ENCODE results near the gene CHST7. TPM values are rescaled to one million over a fixed set of nuclear protein-coding genes. Genes with fewer than 3 reads are reported as not detected.
"Not testable (repeated sequence)": the region's sequence is repeated elsewhere in the genome, so short reads cannot be mapped to it uniquely, and the experiment has no call there.

Gene CHST7
- total and polyA plus RNA-seq, 2 of the 4 experiments (the other 2 are of a cell fraction) = 2.9 to 4.8 TPM

- H4K91ac ChIP-seq (ENCODE audit: insufficient read depth, low read depth, low read length); BruUV-seq (replicated peaks); ATAC-seq (ENCODE audit: low read depth); dilution Hi-C loops (cut with HindIII; ENCODE audit: low sequenced_read_pairs, unreplicated experiment); POLR2A ChIA-PET (ENCODE audit: unreplicated experiment); H2AK9ac ChIP-seq (replicated peaks; ENCODE audit: low read depth, low read length, poor library complexity); H4K20me1 ChIP-seq (ENCODE audit: insufficient read depth, low read length); H3K27me3 ChIP-seq (ENCODE audit: control insufficient read depth, insufficient read depth, low read length); H3K18ac ChIP-seq (ENCODE audit: low read depth, low read length); H2AK5ac ChIP-seq (ENCODE audit: low read depth, low read length); H3K23ac ChIP-seq (ENCODE audit: low read depth, low read length); H3K36me3 ChIP-seq (ENCODE audit: control insufficient read depth, insufficient read depth, low read length); CTCF ChIA-PET; intact Hi-C loops (cut with micrococcal nuclease); H2AFZ ChIP-seq (replicated peaks; ENCODE audit: low read length, poor library complexity); H4K5ac ChIP-seq (ENCODE audit: low read depth, low read length); H3K9me3 ChIP-seq (ENCODE audit: control insufficient read depth, insufficient read depth, low read length); H3K9me1 ChIP-seq (ENCODE audit: insufficient read depth, low read length); H3K4me1 ChIP-seq (ENCODE audit: control insufficient read depth, insufficient read depth, low read length); H3K27ac ChIP-seq (ENCODE audit: insufficient read depth, low read length); in situ Hi-C loops (cut with MboI; ENCODE audit: low sequenced_read_pairs); H2BK20ac ChIP-seq (ENCODE audit: low read depth, low read length); H2BK15ac ChIP-seq (ENCODE audit: low read depth, low read length); DNase-seq: not testable (repeated sequence)
- Histone ChIP-seq H3K9ac (ENCODE audit: low read depth, low read length) (peak overlapping the region; percentile 61), H2BK120ac (ENCODE audit: low read depth, low read length) (peak overlapping the region; percentile 0; the same call in 1 of the 2 replicates), H3K4me3 (ENCODE audit: insufficient read depth, low read depth, low read length) (peak overlapping the region; percentile 92), H3K56ac (ENCODE audit: extremely low read depth, insufficient read depth, low read length) (peak overlapping the region; percentile 5; the same call in 1 of the 2 replicates), H3K4me2 (ENCODE audit: low read depth, low read length) (peak overlapping the region; percentile 87), H4K8ac (ENCODE audit: low read depth in 2 of 2, low read length in 2 of 2) (0 out of 4 replicates have a peak overlapping the region, but pooled peaks of 1 of the 2 experiments have one; percentile 80), H2BK5ac (ENCODE audit: low read depth, low read length, poor library complexity, severe bottlenecking) (peak overlapping the region; percentile 80), H3K14ac (replicated peaks; ENCODE audit: low read depth, low read length) (peak overlapping the region; percentile 64; the same call in 1 of the 2 replicates), H3K4ac (ENCODE audit: low read depth, low read length) (0 out of 2 replicates have a peak overlapping the region, but pooled peaks have one; percentile 68), H3K79me1 (ENCODE audit: low read depth in 1 of 2, low read length in 2 of 2) (peaks cover 0 to 15% of the 10 kb centered on the region in 2 experiments; a peak in 2 of 4 replicates)
- 90% methylated on average over 2 of the region's 7 CpGs; no CpG with 5 or more reads in 1 of the 2 experiments for WGBS, 2 experiments (ENCODE audit: extremely low coverage in 2 of 2, insufficient read length in 1 of 2)
Observed at GRCh38 chrX:46544527-46544926, 29.0 kb upstream of the CHST7 start.
